Upper lobe of left lung (tissue), 6 donors: ENCODE results near the gene MAZ. TPM values are rescaled to one million over a fixed set of nuclear protein-coding genes. Genes with fewer than 3 reads are reported as not detected.

Experiments
- ATAC-seq, 2 donors: fragments of 200-7000 bp; cut with Tn5 transposase; one replicate each; pipeline ENCODE4 v1.9.1; 2022; ENCODE audit warnings: mild to moderate bottlenecking in 2 of 2, moderate library complexity in 2 of 2; ENCODE audit not compliant: low FRiP score in 2 of 2
- DNase-seq, 2 donors: peaks; one replicate each; pipeline ENCODE4 v3.0.0-alpha.2; 2019 to 2020
- H3K27ac ChIP-seq, 4 donors: fragments of 200-600 bp; sonication (generic); one replicate each; pipeline ENCODE4 v1.5.1; 2016 to 2019
- H3K27me3 ChIP-seq, 4 donors: fragments of 200-600 bp; sonication (generic); one replicate each; pipeline ENCODE4 v1.5.1; 2017 to 2019
- H3K36me3 ChIP-seq, 4 donors: fragments of 200-600 bp; sonication (generic); one replicate each; pipeline ENCODE4 v1.5.1; 2016 to 2019
- H3K4me1 ChIP-seq, 4 donors: fragments of 200-600 bp; sonication (generic); one replicate each; pipeline ENCODE4 v1.5.1; 2018 to 2019
- H3K4me3 ChIP-seq, 4 donors: fragments of 200-600 bp; sonication (generic); one replicate each; pipeline ENCODE4 v1.5.1; 2017 to 2019; ENCODE audit warnings: mild to moderate bottlenecking in 2 of 4, moderate library complexity in 1 of 4
- H3K9me3 ChIP-seq, 4 donors: fragments of 200-600 bp; sonication (generic); one replicate each; pipeline ENCODE4 v1.5.1; 2018 to 2019
- CTCF ChIP-seq, 6 experiments: fragments of 450-650 bp in 4 of 6; fragments of 200-600 bp in 2 of 6; sonication (generic) in 2 of 6; IDR thresholded peaks; one replicate each; pipeline ENCODE4 v1.5.1; 2016 to 2019; ENCODE audit warnings: antibody characterized with exemption in 6 of 6
- EP300 ChIP-seq, 4 donors: sonication (generic); formaldehyde crosslinking; IDR thresholded peaks; one replicate each; pipeline ENCODE4 v1.5.1; 2017; ENCODE audit warnings: antibody characterized with exemption in 4 of 4, control low read depth in 2 of 4
- POLR2A ChIP-seq, 4 donors: fragments of 450-650 bp; IDR thresholded peaks; one replicate each; pipeline ENCODE4 v1.5.1; 2016 to 2017; ENCODE audit warnings: antibody characterized with exemption in 4 of 4, mild to moderate bottlenecking in 2 of 4
- POLR2AphosphoS5 ChIP-seq, 2 donors: sonication (generic); formaldehyde crosslinking; IDR thresholded peaks; one replicate each; pipeline ENCODE4 v1.5.1; 2017; ENCODE audit warnings: antibody characterized with exemption in 2 of 2
- WGBS, 2 donors: methylation state at CpG; one replicate each; pipeline ENCODE4 v1.1.5; 2017 to 2018; 5-methylcytosine and 5-hydroxymethylcytosine counted together
- total RNA-seq, 6 donors: library from RNA; depleted of rRNA in 4 of 6; stranded (reverse); fragments of >200 nt in 4 of 6; gene quantifications; one replicate each; pipeline versions ENCODE4 v1.1.0 to v1.2.1, GENCODE V29; 2016 to 2021
- donor health status: DM: no; HTN: no; CAD: no; lungs with moderate emphysema.
- donor health status: DM: no; HTN: yes; CAD: no; lungs with severe emphysema.

MAZ gene
- total RNA-seq, 6 donors from 2014 or later: 83.7 to 232 (median 165) TPM

- 45 to 47% methylated on average over 23 to 24 of the region's 25 CpGs for WGBS, 2 donors
- ATAC-seq: no peak
- H3K36me3 ChIP-seq: peaks cover 2 to 21% (median 17%) of the 10 kb centered on the region in 4 donors
- peak overlapping the region; percentile 86 to 94 (median 92) for H3K27ac ChIP-seq
- H3K4me3 ChIP-seq: peak overlapping the region; percentile 11 to 75 (median 68)
- H3K27me3 ChIP-seq: peaks cover 0 to 5% (median 0%) of the 10 kb centered on the region in 4 donors
- no peaks in the 10 kb centered on the region for H3K9me3 ChIP-seq
- DNase-seq: peak in 1 of 2 donors; percentile 81
- TF ChIP-seq CTCF (IDR thresholded peaks at IDR 0.05) (peak in 1 of 6 experiments; percentile 3), EP300 (IDR thresholded peaks at IDR 0.05) (no peak)
- peaks cover 57 to 73% (median 64%) of the 10 kb centered on the region in 4 donors for H3K4me1 ChIP-seq
Measured at GRCh38 chr16:29808219-29808900, 2.0 kb downstream of the MAZ start.

GRCh38 chr16:29809031-29809747, 2.9 kb downstream of the MAZ start:
- 76 to 77% methylated on average over 12 to 23 of the region's 31 CpGs for WGBS, 2 donors
- Histone ChIP-seq H3K27ac (peak overlapping the region; percentile 86 to 94 (median 92)), H3K4me1 (peaks cover 52 to 74% (median 62%) of the 10 kb centered on the region in 4 donors), H3K27me3 (peaks cover 0 to 5% (median 0%) of the 10 kb centered on the region in 4 donors), H3K36me3 (peaks cover 2 to 21% (median 17%) of the 10 kb centered on the region in 4 donors), H3K9me3 (no peaks in the 10 kb centered on the region), H3K4me3 (peak overlapping the region in 2 of 4 donors; percentile 4 to 74)
- ATAC-seq: no peak
- TF ChIP-seq CTCF (IDR thresholded peaks at IDR 0.05): no peak
- no peak for TF ChIP-seq POLR2A (IDR thresholded peaks at IDR 0.05)
- no peak for TF ChIP-seq POLR2AphosphoS5 (IDR thresholded peaks at IDR 0.05)
- no peak for TF ChIP-seq EP300 (IDR thresholded peaks at IDR 0.05)
- DNase-seq: peak in 1 of 2 donors; percentile 86

GRCh38 chr16:29809850-29810698, 3.7 kb downstream of the MAZ start:
- H3K27me3 ChIP-seq: peaks cover 0 to 5% (median 0%) of the 10 kb centered on the region in 4 donors
- 36 to 62% methylated on average over 21 to 23 of the region's 23 CpGs for WGBS, 2 donors
- peaks cover 2 to 21% (median 17%) of the 10 kb centered on the region in 4 donors for H3K36me3 ChIP-seq
- TF ChIP-seq CTCF (IDR thresholded peaks at IDR 0.05): no peak
- no peak for TF ChIP-seq EP300 (IDR thresholded peaks at IDR 0.05)
- no peak for TF ChIP-seq POLR2A (IDR thresholded peaks at IDR 0.05)
- TF ChIP-seq POLR2AphosphoS5 (IDR thresholded peaks at IDR 0.05): no peak
- H3K4me3 ChIP-seq: peak overlapping the region in 2 of 4 donors; percentile 4 to 74
- peaks cover 50 to 74% (median 62%) of the 10 kb centered on the region in 4 donors for H3K4me1 ChIP-seq
- no peak for ATAC-seq
- H3K27ac ChIP-seq: peak overlapping the region; percentile 79 to 94 (median 88)
- H3K9me3 ChIP-seq: no peaks in the 10 kb centered on the region
- peak in 1 of 2 donors; percentile 86 for DNase-seq

GRCh38 chr16:29810699-29811169, 4.4 kb downstream of the MAZ start:
- ATAC-seq (no peak), DNase-seq (no peak)
- peak overlapping the region; percentile 79 to 94 (median 88) for H3K27ac ChIP-seq
- H3K4me1 ChIP-seq: peaks cover 54 to 78% (median 66%) of the 10 kb centered on the region in 4 donors
- H3K36me3 ChIP-seq: peaks cover 2 to 21% (median 17%) of the 10 kb centered on the region in 4 donors
- no peak for TF ChIP-seq CTCF (IDR thresholded peaks at IDR 0.05)
- TF ChIP-seq POLR2AphosphoS5 (IDR thresholded peaks at IDR 0.05): no peak
- no peak for TF ChIP-seq EP300 (IDR thresholded peaks at IDR 0.05)
- no peak for TF ChIP-seq POLR2A (IDR thresholded peaks at IDR 0.05)
- no peaks in the 10 kb centered on the region for H3K9me3 ChIP-seq
- 33 to 35% methylated on average over 9 of the region's 9 CpGs for WGBS, 2 donors
- peaks cover 0 to 5% (median 0%) of the 10 kb centered on the region in 4 donors for H3K27me3 ChIP-seq
- H3K4me3 ChIP-seq: peak overlapping the region in 3 of 4 donors; percentile 51 to 61 (median 57)
